Activated T-cell treated with anti-CD3 and anti-CD28 coated beads, Interleukin-2, amount 50 U/mL, for 1 hour (primary cell): ENCODE data around the gene GYG1.

Experiments used
- DNase-seq: peaks from one replicate; pipeline ENCODE4 v3.0.0-alpha.2; 2020

GYG1 gene

GRCh38 chr3:148990236-148990635 is 1.1 kb upstream of the GYG1 start:
- no peak for DNase-seq

GRCh38 chr3:148992027-148992634 is 791 bp downstream of the GYG1 start:
- DNase-seq: no peak

GRCh38 chr3:148992635-148993255 is 1.4 kb downstream of the GYG1 start:
- DNase-seq: no peak

- DNase-seq: no peak
These were observed 6.3 kb downstream of the GYG1 start for GRCh38 chr3:148997623-148998022.

- no peak for DNase-seq
These were observed 7.0 kb downstream of the GYG1 start for GRCh38 chr3:148998297-148998696.

GRCh38 chr3:148998715-148999423 is 7.5 kb downstream of the GYG1 start:
- DNase-seq: no peak

- DNase-seq: no peak
These were observed 8.5 kb downstream of the GYG1 start for GRCh38 chr3:148999806-149000205.

GRCh38 chr3:149000206-149000745 is 8.9 kb downstream of the GYG1 start:
- DNase-seq: no peak

- no peak for DNase-seq
These were observed 10.4 kb downstream of the GYG1 start for GRCh38 chr3:149001727-149002126.

GRCh38 chr3:149003653-149004305 is 12.4 kb downstream of the GYG1 start:
- DNase-seq: no peak

GRCh38 chr3:149004622-149005021 is 13.3 kb downstream of the GYG1 start:
- DNase-seq: no peak

- DNase-seq: no peak
These were observed 14.1 kb downstream of the GYG1 start for GRCh38 chr3:149005416-149005815.

- no peak for DNase-seq
These were observed 16.4 kb downstream of the GYG1 start for GRCh38 chr3:149007567-149008257.

GRCh38 chr3:149009732-149010131 is 18.4 kb downstream of the GYG1 start:
- no peak for DNase-seq

- DNase-seq: no peak
These were observed 19.2 kb downstream of the GYG1 start for GRCh38 chr3:149010504-149010951.

- no peak for DNase-seq
These were observed 19.6 kb downstream of the GYG1 start for GRCh38 chr3:149010966-149011365.

GRCh38 chr3:149011676-149012075 is 20.3 kb downstream of the GYG1 start:
- no peak for DNase-seq

- DNase-seq: no peak
These were observed 22.4 kb downstream of the GYG1 start for GRCh38 chr3:149013726-149014125.

GRCh38 chr3:149015393-149015792 is 24.1 kb downstream of the GYG1 start:
- no peak for DNase-seq

GRCh38 chr3:149016242-149016641 is 24.9 kb downstream of the GYG1 start:
- DNase-seq: no peak

- no peak for DNase-seq
These were observed 25.6 kb downstream of the GYG1 start for GRCh38 chr3:149016669-149017541.

GRCh38 chr3:149018247-149018646 is 26.9 kb downstream of the GYG1 start:
- no peak for DNase-seq
